MM.1S (cell line): Measurements from ENCODE around the gene ETV6.

ENCODE experiments used
- DNase-seq: peaks from one replicate; pipeline ENCODE4 v3.0.0-alpha.2; 2015
- H2AFZ ChIP-seq: fragments of 300-600 bp; sonication (generic); 2 replicates; pipeline ENCODE4 v1.6.0; 2016; ENCODE audit warnings: antibody characterized with exemption, low read length
- H3F3A ChIP-seq: fragments of 300-600 bp; sonication (generic); 2 replicates; pipeline ENCODE4 v1.6.1; 2016; ENCODE audit warnings: mild to moderate bottlenecking, antibody characterized with exemption, low read length, moderate library complexity, mixed read lengths; ENCODE audit not compliant: insufficient read depth
- H3K27ac ChIP-seq: fragments of 300-600 bp; sonication (generic); 2 replicates; pipeline ENCODE4 v1.5.1; 2016; ENCODE audit warnings: mild to moderate bottlenecking, low read length
- H3K27me3 ChIP-seq: fragments of 300-600 bp; sonication (generic); replicated peaks from 2 replicates; pipeline ENCODE4 v1.6.0; 2016; ENCODE audit warnings: low read length; ENCODE audit not compliant: insufficient read depth
- H3K36me3 ChIP-seq: fragments of 300-600 bp; sonication (generic); replicated peaks from 2 replicates; pipeline ENCODE4 v1.6.1; 2016; ENCODE audit warnings: mild to moderate bottlenecking, low read length, mixed read lengths; ENCODE audit not compliant: insufficient read depth
- H3K4me1 ChIP-seq: fragments of 300-600 bp; sonication (generic); 2 replicates; pipeline ENCODE4 v1.6.1; 2016; ENCODE audit warnings: low read length, mixed read lengths
- H3K4me2 ChIP-seq: fragments of 300-600 bp; sonication (generic); 2 replicates; pipeline ENCODE4 v1.6.0; 2016; ENCODE audit warnings: low read depth, low read length
- H3K4me3 ChIP-seq: fragments of 300-600 bp; sonication (generic); 2 replicates; pipeline ENCODE4 v1.5.1; 2016; ENCODE audit warnings: low read length, mixed read lengths
- H3K79me2 ChIP-seq: fragments of 300-600 bp; sonication (generic); 2 replicates; pipeline ENCODE4 v1.6.1; 2016; ENCODE audit warnings: mixed run types, low read length, mixed read lengths
- H3K9ac ChIP-seq: fragments of 300-600 bp; sonication (generic); 2 replicates; pipeline ENCODE4 v1.6.1; 2016; ENCODE audit warnings: low read length, mixed read lengths
- H3K9me2 ChIP-seq: fragments of 300-600 bp; sonication (generic); replicated peaks from 2 replicates; pipeline ENCODE4 v1.6.1; 2016; ENCODE audit warnings: mild to moderate bottlenecking, low read length, mixed read lengths; ENCODE audit not compliant: insufficient read depth
- H3K9me3 ChIP-seq: fragments of 300-600 bp; sonication (generic); replicated peaks from 2 replicates; pipeline ENCODE4 v1.6.1; 2016; ENCODE audit warnings: mild to moderate bottlenecking, low read length, mixed read lengths; ENCODE audit not compliant: insufficient read depth
- H4K20me1 ChIP-seq: fragments of 300-600 bp; sonication (generic); 2 replicates; pipeline ENCODE4 v1.6.1; 2016; ENCODE audit warnings: mild to moderate bottlenecking, low read length, moderate library complexity, mixed read lengths; ENCODE audit not compliant: insufficient read depth
- EZH2 ChIP-seq: fragments of 300-600 bp; sonication (generic); optimal IDR thresholded peaks from 2 replicates; pipeline ENCODE3; 2017; ENCODE audit warnings: low read depth, mild to moderate bottlenecking, antibody characterized with exemption, low read length, mixed read lengths
- EZH2phosphoT487 ChIP-seq: fragments of 300-600 bp; sonication (generic); IDR thresholded peaks from 2 replicates; pipeline ENCODE4 v1.6.1; 2018; ENCODE audit warnings: antibody characterized with exemption, low read length
- TF ChIP-seq, protein P1 (sequence below): fragments of 300-600 bp; sonication (generic); IDR thresholded peaks from 2 replicates; pipeline ENCODE4 v1.5.1; 2016; ENCODE audit warnings: antibody characterized with exemption, low read length, mixed read lengths

Gene ETV6

DNA sequence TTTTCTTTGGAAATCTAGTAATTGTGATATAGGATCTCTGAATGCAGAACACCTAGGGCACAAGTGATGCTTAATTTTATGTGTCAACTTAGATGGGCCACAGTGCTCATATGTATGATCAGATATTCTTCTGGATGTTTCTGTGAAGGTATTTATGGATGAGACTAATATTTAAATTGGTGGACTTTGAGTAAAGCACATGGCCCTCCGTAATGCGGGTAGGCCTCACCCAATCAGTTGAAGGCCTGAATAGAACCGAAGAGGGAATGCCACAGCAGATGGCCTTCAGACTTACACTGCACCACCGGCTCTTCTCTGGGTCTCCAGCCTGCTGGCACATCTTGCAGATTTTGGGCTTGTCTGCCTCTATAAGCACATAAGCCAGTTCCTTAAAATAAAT, 60.0 kb downstream of the ETV6 start:
- H3K4me1 ChIP-seq, result no peaks in the 10 kb centered on the region
- H3K9me3 ChIP-seq, result no peaks in the 10 kb centered on the region
- no peak overlapping the region for H3K4me2 ChIP-seq
- H3K4me3 ChIP-seq, result no peak overlapping the region
- H3K27me3 ChIP-seq, result no peaks in the 10 kb centered on the region
- H3K79me2 ChIP-seq, result peaks cover 16% of the 10 kb centered on the region; the same call in 1 of the 2 replicates
- no peaks in the 10 kb centered on the region for H3K36me3 ChIP-seq
- H3K9ac ChIP-seq, result no peak overlapping the region
- no peaks in the 10 kb centered on the region for H3F3A ChIP-seq
- no peak overlapping the region for H3K27ac ChIP-seq
- H3K9me2 ChIP-seq, result no peaks in the 10 kb centered on the region
- no peak for TF ChIP-seq EZH2phosphoT487
- TF ChIP-seq, protein P1, sequence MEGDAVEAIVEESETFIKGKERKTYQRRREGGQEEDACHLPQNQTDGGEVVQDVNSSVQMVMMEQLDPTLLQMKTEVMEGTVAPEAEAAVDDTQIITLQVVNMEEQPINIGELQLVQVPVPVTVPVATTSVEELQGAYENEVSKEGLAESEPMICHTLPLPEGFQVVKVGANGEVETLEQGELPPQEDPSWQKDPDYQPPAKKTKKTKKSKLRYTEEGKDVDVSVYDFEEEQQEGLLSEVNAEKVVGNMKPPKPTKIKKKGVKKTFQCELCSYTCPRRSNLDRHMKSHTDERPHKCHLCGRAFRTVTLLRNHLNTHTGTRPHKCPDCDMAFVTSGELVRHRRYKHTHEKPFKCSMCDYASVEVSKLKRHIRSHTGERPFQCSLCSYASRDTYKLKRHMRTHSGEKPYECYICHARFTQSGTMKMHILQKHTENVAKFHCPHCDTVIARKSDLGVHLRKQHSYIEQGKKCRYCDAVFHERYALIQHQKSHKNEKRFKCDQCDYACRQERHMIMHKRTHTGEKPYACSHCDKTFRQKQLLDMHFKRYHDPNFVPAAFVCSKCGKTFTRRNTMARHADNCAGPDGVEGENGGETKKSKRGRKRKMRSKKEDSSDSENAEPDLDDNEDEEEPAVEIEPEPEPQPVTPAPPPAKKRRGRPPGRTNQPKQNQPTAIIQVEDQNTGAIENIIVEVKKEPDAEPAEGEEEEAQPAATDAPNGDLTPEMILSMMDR, result no peak
- no peak for TF ChIP-seq EZH2
- DNase-seq, result no peak
- no peaks in the 10 kb centered on the region for H4K20me1 ChIP-seq
- no peak overlapping the region for H2AFZ ChIP-seq

DNA sequence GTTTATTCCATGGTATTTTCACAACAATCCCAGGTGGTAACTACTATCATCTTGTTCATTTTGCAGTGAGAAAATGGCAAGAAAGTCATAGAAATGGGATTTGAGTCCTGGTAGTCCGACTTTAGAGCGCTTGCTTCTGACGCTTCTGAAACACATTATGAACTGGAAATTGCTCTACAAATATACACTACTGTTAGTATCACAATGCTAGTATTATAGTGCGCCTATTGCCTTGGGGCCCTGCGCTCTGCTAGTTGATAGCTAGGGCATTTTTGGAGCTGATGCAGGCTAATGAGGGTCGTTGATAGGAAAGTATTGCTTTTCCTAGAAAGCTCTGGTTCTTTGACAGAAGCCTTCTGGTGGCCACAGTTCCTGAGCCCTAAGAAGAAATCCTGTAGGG, 61.0 kb downstream of the ETV6 start:
- Histone ChIP-seq H3F3A (no peaks in the 10 kb centered on the region), H3K9me2 (no peaks in the 10 kb centered on the region), H2AFZ (no peak overlapping the region), H3K4me1 (no peaks in the 10 kb centered on the region), H3K27ac (no peak overlapping the region), H3K9ac (no peak overlapping the region), H3K4me2 (no peak overlapping the region), H3K9me3 (no peaks in the 10 kb centered on the region), H3K79me2 (peaks cover 16% of the 10 kb centered on the region; the same call in 1 of the 2 replicates), H3K4me3 (no peak overlapping the region), H4K20me1 (no peaks in the 10 kb centered on the region), H3K27me3 (no peaks in the 10 kb centered on the region), H3K36me3 (no peaks in the 10 kb centered on the region)
- no peak for DNase-seq
- TF ChIP-seq, protein P1, result no peak
- TF ChIP-seq EZH2phosphoT487 (no peak), EZH2 (no peak)

DNA sequence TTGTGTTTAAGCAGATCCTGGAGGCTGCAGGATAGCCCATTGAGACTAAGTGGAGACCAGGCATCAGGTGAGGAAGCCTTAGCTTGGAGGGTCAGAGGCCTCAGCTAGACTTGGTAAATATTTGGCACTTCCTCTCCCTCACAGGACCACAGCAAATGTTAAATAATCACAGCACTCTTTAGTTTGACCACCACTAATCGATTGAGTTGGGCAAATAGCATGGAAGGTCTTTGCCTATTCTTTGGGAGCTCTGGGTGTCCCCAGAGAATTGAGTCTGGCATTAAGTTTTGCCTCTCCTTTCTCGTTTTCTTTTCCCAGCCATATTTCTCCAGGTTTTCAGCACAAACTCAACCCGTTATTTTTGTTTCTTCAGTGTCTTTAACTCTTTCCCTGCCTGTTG, 61.4 kb downstream of the ETV6 start:
- no peak overlapping the region for H3K4me2 ChIP-seq
- H3F3A ChIP-seq, result no peaks in the 10 kb centered on the region
- H3K4me3 ChIP-seq, result no peak overlapping the region
- no peak overlapping the region for H3K27ac ChIP-seq
- TF ChIP-seq EZH2phosphoT487 (no peak), EZH2 (no peak)
- TF ChIP-seq, protein P1, result no peak
- H3K4me1 ChIP-seq, result no peaks in the 10 kb centered on the region
- H3K9ac ChIP-seq, result no peak overlapping the region
- no peaks in the 10 kb centered on the region for H3K27me3 ChIP-seq
- H4K20me1 ChIP-seq, result no peaks in the 10 kb centered on the region
- H3K9me2 ChIP-seq, result no peaks in the 10 kb centered on the region
- H2AFZ ChIP-seq, result no peak overlapping the region
- H3K36me3 ChIP-seq, result no peaks in the 10 kb centered on the region
- no peak for DNase-seq
- no peaks in the 10 kb centered on the region for H3K9me3 ChIP-seq
- H3K79me2 ChIP-seq, result peaks cover 15% of the 10 kb centered on the region; the same call in 1 of the 2 replicates
